DMS153 treated with DMSO at 0.1 percent for 48 hours (cell line): ENCODE results near the gene GSTM1.

Experiments used
- DNase-seq: peaks from one replicate; lab custom pipeline; 2025; ENCODE audit not compliant: unreplicated experiment; lab: John Stamatoyannopoulos, UW

Gene GSTM1

DNA sequence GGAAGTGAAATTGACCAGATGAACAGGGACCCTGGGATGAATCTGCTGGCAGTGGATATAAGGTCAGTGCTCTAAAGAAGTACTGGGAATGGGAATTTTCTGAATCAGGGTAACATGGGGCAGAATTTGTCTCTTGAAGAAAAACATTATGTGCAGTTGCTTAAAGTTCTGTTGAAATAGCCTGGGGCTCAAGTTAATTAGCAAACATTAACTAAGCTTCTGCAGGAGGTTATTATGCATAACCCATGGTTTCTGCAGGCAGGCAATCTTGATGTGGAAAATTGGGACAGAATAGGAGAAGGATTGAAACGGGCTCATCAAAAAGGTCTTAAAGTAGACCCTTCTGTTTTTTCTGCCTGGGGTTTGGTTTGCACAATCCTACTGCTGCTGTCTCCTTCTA lies 38.4 kb downstream of the GSTM1 start:
- no peak for DNase-seq

DNA sequence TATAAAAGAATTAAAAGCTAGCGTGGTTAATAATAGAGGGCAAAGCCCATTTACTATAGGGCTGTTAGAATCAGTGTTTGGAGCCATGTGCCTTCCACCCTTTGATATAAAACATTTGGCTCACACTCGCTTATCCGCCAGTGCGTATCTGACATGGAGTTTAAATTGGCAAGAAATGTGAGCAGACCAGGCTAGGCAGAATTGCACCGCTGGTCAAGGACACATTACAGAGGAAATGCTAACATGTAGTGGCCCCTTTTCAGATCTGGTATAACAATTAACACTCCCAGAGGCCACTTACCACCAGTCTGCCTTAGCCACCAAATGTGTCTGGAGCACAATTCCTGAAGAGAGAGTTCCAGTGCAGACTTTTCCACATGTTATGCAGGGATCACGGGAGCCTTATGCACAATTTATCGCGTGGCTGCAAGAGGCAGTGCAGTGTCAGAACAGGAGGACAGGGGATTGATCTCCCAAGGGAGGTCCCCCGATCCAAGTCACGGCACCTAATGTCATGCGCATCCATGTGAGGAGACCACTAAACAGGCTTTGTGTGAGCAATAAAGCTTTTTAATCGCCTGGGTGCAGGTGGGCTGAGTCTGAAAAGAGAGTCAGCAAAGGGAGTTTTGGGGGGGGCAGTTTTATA lies 39.2 kb downstream of the GSTM1 start:
- no peak for DNase-seq

DNA sequence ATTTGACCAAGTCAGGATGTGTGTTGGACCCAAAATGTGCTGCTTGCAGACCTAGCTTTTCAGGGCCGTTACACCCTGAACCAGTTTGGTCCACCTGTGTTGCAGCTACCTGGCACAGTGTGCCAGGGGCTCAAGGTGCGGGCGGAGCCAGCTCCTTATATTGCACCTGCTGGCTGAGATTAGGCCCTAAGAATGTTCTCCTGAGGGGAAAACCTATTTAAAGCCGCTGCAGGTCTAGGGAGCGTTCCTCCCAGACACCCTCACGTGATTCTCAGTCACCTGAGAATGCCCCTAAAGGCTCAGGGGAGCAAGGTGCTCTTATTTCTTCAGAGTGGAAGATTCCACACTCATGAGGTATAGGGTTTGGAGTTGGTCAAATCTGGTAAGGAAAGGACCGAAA lies 41.3 kb downstream of the GSTM1 start:
- no peak for DNase-seq

GRCh38 chr1:109730666-109731065 lies 43.0 kb downstream of the GSTM1 start:
- no peak for DNase-seq

- no peak for DNase-seq
Measured at GRCh38 chr1:109732390-109732881, 44.8 kb downstream of the GSTM1 start.

DNA sequence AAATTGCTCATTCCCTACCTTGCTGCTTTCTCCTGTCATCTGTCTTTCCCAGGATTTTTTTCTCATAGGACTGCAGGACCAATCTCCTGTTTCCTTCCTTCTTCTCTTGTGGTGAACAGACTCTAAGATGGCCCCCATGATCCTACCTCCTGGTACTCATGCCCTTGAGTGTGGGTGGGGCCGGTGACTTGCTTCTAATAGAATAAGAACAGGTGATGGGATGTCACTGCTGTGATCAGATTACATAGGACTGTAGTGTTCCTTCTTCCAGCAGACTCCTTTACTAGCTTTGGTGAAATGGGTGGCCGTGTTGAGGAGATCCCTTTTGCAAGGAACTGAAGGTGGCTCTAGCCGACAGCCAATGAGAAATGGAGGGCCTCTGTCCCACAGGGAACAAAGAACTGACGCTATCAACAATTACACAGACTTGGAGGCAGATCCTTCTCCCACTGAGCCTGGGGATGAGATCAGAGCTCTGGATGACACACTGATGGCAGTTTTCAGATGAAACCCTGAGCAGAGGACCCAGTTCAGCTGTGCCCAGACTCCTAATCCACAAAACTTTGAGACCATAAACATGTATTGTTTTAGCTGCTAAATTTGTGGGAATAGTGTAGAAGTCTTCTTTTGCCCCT lies 45.7 kb downstream of the GSTM1 start:
- no peak for DNase-seq

DNA sequence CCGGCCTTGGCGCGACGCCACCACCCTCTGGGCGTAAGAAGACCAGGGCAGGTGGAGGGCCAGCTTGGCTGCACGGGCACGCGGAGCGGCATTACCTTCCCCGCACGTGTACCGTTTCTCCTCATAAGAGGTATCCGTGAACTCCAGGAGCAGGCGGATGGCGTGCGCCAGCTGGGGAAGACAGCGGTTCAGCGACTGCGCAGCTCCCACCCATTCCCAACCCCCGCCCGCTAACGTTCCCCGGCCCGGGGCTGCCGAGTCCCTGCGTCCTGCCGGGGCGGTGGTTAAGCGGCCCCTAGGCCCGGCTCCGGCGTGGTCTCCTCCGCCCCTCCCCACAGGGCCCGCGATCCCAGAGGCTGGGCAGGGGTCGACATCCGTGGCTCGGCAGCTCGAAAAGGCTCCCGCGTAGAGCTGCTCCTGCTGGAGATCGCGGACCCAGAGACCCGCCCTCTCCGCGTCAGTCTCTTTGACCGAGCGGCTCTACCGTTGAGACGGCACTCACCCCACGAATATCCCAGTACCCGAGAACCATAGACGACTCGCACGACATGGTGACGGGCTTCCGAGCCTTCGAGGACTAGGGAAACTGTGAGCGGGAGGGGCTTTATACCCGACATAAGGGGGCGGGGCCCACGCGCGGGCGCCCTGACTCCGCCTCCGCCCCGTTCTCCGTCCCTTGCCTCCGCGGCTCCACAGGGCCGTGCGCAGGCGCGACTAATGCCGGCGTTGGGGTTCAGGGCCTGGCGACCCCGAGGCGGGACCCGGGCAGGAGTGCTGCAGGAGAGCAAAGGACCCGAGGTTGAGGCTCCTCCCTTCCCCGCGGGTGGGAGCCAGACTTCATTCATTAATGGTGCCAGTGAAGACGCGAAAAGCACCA lies 52.4 kb downstream of the GSTM1 start:
- DNase-seq, result peak; percentile 59

DNA sequence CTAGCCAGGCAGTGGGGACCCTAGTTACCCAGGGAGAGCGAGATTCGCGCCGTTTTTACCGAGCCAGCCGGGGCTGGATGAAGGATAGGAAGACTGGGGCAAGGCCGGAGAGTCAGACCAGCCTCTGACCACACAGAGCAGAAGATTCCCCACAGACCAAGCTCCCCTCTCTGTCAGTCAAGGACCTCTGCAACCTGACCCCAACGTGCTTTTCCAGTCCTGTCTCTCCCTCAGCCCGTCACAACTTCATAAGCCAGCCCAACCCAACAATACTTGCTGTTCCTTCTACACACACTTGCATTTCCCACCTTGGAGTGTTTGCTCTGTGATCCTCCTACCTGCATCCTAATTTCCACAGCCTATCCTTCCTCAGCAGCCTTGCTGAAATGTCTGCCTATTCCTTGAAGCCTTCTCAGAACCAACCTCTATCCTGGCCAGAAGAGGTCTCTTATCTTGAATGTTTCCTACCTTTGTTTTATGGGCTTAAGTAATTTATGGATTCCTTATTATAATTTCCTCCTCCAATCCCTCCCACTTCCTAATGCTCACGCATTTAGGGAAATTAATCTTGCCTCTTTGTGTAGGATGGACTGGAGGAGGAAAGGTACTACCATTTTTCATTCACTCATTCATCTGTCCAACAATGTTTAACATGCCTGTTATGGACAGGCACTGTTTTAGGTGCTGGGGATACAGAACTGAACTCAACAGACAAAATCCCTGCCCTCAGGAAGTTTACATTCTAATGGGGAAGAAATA lies 53.2 kb downstream of the GSTM1 start, which contains the start of gene GSTM3:
GSTM3 (minus strand) TSS at position 424 of the 759 bp plus-strand sequence. CDS start 751 bp downstream, outside the sequence.
- DNase-seq, result no peak
